Activated CD4-positive, alpha-beta T cell treated with anti-CD3 and anti-CD28 coated beads, Interleukin-10, Interleukin-2, amounts not matched to agents 100 ng/mL and 50 ng/mL, durations not matched to agents 16 hours and 8 hours (primary cell): Measurements from ENCODE around the gene SMARCD3.

Experiments used
- DNase-seq: peaks from one replicate; pipeline ENCODE4 v3.0.0-alpha.2; 2020

SMARCD3 gene

DNA sequence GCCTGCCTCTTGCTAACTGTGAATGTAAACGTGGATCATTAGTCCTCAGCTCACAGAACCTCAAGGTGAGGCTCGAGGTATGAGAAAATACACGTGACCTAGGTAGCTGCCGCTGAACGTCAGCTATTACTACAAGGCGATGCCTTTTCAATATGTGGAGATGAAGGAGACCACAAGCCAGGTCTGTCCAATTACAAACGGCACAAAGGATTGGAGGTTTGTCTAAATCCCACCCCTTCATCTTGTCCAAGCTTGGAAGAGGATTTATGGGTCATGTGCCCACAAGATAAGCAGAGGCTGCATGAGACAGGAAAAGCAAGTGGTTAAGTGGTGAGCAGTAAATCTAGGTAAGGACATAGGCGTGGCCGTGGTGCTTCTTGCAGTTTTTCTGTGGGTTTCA lies 41.6 kb downstream of the SMARCD3 start:
- peak; percentile 37 for DNase-seq

DNA sequence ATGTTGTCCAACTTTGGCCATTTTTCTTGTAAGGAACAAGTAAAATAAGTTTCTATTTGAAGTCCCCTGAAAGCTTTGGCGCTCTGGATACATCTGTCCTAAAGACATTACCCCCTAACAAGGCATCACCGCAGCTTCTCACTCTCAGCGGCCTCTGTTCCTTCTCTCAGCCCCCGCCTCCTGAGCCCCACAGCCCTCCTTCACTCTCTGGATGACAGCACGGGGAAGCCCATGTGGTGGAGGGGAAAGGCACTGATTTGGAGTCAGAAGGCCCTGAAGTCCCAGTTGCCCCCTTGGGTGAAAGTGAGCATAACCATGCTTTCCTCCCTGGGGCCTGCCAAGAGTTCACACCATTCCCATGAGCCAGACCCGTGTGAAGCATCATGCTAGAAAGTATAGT lies 42.8 kb downstream of the SMARCD3 start:
- no peak for DNase-seq

- no peak for DNase-seq
Observed at GRCh38 chr7:151204383-151205032, 44.0 kb downstream of the SMARCD3 start.

- DNase-seq, result no peak
Observed at GRCh38 chr7:151202836-151203235, 45.7 kb downstream of the SMARCD3 start.

DNA sequence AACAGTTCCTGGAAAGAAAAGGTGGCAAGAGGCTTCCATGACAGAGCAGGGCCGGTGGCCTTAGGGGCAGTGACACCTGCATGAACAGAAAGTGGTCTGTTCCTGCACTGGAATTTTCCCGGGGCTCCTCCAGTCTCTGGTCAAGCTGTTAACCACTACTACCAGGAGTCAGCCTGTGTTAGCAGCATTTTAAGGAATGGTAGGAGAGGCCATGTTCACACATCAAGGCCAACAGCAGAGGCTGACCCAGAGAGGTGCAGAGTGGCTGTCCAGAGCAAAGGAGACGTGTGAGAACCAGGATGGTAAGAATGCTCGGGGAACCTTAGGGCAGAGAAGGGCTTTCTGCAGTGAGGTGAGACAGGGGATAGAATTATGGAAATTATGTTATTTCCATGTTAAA lies 46.7 kb downstream of the SMARCD3 start:
- no peak for DNase-seq

- no peak for DNase-seq
Observed at GRCh38 chr7:151201344-151201743, 47.1 kb downstream of the SMARCD3 start.

DNA sequence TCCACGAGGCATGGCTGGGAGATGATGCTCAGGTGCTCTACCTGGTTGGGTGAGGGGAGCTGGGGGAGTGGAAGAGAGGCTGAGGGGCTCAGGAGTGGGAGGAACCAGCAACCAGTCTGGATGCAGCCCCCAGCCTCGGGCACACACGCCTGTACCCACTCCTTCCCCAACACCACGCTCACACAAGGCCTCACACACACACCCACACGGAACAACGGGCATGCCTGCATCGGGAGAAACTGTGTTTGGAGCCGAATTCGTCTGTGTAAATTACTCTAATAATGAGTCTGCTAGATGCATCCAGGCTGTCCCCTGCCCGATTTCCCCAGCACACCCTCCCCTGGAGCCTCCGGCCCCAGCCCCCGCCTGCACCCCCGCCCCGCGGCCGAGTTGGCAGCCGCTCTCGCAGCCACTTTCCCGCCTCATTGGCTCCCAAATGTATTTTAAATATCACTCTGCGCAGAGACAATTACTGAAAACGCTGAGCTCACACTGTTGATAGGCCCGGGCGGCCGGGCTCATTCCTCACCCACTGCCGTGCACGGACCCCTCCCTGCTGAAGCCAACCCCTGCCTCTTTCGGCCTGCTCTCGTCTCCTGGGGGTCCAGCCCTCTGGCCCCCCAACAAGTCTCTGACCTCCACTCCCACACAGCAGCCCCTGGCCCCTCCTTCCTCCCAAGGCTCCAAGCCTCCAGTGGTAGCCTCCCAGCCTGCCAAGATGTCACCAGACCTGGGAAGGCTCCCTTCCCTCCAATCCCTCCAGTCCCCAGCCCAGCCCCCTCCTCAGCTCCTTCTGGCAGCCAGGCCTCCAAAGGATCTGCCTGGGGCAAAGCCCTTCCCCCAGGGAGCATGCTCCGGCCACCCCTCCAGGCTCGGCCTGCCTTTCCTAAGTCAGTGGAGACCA lies 49.3 kb downstream of the SMARCD3 start:
- no peak for DNase-seq

DNA sequence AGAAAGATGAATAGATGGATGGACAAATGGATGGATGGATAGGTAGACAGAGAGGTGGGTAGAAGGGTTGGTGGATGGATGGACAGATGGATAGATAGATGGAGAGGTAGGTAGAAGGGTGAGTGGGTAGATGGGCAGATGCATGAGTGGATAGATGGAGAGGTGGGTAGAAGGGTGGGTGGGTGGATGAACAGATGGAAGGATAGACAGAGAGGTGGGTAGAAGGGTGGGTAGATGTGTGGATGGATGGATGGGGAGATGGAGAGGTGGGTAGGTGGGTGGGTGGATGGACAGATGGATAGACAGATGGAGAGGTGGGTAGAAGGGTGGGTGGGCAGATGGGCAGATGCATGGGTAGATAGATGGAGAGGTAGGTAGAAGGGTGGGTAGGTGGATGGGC lies 50.6 kb downstream of the SMARCD3 start:
- no peak for DNase-seq

DNA sequence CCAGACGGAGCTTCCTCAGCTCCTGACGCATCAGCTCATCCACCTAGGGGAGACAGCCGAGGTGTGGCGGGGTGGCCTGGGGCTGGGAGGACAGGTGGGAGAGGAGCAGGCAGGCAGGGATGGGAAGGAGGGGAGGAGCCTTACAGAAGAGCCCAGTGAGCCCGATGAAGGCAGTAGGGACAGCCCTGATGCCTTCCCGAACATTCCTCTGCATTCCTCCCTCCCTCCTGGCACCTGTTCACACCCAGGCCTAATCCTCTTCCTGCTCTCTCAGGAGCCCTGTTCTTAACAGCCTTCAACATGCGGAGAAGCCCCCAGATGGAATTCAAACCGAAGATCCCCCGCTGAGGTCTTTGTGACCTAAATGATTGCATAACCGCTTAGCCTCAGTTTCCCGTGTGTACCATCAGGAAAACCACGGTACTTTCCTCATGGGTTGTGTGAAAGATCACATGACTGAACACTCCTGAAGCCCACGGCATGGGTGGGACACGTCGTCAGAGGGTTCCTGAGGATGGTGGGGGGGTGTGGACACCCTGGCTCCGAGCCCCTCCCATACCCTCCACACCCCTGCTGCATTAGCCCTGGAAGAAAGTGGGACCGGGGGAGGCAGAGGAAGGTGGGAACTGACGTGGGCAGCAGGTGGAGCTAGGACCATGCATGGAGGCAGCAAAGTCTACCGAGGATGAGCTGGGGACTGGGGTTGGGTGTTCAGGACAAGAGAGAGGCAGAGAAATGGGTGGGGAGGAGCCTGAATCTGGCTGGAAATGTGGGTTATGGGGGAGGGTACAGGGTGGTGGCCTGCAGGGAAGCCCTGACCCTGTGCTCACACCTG lies 52.7 kb downstream of the SMARCD3 start:
- DNase-seq, result no peak

DNA sequence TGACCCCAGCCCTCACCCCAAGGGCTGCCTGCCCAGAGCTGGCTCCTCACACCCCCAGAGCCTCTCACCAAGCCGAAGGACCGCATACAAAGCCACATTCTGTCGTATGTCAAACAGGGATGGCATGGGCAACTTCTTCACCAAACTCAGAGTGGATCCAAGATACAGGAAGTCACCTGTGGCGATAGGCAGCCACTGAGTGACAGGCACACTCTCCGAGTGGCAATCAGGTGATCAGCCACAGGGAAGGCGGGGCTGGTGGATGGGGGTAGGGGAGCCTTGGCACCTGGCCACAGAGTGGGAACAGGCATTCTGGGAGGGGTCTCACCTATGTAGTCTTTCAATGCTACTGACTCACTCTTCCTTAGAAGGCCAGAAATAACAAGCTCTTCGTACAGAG lies 54.3 kb downstream of the SMARCD3 start:
- DNase-seq, result no peak

- DNase-seq, result no peak
Observed at GRCh38 chr7:151193203-151193978, 55.1 kb downstream of the SMARCD3 start.

GRCh38 chr7:151192002-151192539 lies 56.4 kb downstream of the SMARCD3 start:
- no peak for DNase-seq

- no peak for DNase-seq
Observed at GRCh38 chr7:151191544-151191943, 57.0 kb downstream of the SMARCD3 start.

DNA sequence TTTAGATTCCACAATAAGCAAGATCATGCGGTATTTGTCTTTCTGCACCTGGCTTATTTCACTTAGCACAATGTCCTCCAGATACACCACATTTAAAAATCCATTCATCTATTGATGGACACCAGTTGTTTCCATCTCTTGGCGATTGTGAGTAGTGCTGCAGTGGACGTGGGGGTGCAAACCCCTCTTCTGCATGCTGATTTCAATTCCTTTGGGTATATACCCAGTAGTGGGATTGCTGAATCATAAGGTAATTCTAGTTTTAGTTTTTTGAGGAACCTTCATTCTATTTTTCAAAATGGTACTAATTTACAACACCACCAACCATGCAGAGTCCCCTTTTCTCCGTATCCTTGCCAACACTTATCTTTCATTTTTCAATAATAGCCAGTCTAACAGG lies 59.5 kb downstream of the SMARCD3 start:
- DNase-seq, result no peak
